Mesodermal cell (in vitro differentiated cells): ENCODE results near the gene CHD6.

ENCODE experiments used
- H3K27ac ChIP-seq: 2 replicates; pipeline ENCODE4 v1.7.0; 2013; ENCODE audit warnings: mild to moderate bottlenecking, low read depth, low read length, moderate library complexity; ENCODE audit not compliant: severe bottlenecking
- H3K36me3 ChIP-seq: 2 replicates; pipeline ENCODE4 v1.7.1; 2013; ENCODE audit warnings: mild to moderate bottlenecking, low read length, moderate library complexity; ENCODE audit not compliant: control insufficient read depth, insufficient read depth
- H3K4me1 ChIP-seq: one replicate; pipeline ENCODE4 v1.7.1; 2013; ENCODE audit warnings: mild to moderate bottlenecking, low read length; ENCODE audit not compliant: insufficient read depth, control insufficient read depth, poor library complexity, severe bottlenecking
- H3K4me3 ChIP-seq: 2 replicates; pipeline ENCODE4 v1.7.0; 2013; ENCODE audit warnings: low read length, control low read depth, mild to moderate bottlenecking; ENCODE audit not compliant: insufficient read depth, poor library complexity, severe bottlenecking; ENCODE audit errors: extremely low read depth
- H3K9me3 ChIP-seq: 2 replicates; pipeline ENCODE4 v1.7.1; 2013; ENCODE audit warnings: mild to moderate bottlenecking, low read length, moderate library complexity; ENCODE audit not compliant: control insufficient read depth
- WGBS, 2 experiments: methylation state at CpG; one replicate each; pipeline ENCODE4 v1.1.5; 2013; ENCODE audit warnings: missing lambda C conversion rate in 2 of 2; ENCODE audit not compliant: insufficient coverage in 2 of 2; 5-methylcytosine and 5-hydroxymethylcytosine counted together

The CHD6 gene

DNA sequence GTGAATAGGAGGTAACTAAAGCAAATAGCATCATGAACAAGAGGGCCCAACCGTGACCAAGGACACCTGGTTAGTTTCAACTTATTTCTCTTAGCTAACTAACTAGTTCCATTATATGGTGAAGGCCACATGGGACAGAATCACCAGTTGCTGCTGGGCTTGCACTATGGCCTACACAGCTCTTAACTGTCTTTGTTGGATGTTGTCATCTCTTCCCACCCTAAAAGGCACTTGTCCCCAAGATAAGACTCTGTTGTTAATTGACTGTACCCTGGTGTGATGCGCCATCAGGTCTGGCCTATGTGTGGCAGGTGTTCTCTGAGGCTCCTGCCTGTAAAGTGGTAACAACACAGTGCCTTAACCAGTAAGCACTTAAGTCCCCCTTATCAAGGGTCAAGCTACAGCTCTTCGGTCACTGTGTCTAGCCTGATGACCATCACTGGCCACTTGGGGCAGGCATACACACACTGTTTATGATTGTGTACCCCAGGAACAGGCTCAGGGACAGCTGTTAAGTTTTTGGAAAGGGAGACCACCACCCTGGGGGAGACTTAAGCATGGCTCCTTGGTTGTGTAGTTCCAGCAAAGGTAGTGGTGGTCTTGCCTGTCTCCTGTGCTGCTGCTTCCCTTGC is 51.2 kb downstream of the CHD6 start:
- H3K4me1 ChIP-seq, result peaks cover 5% of the 10 kb centered on the region
- H3K9me3 ChIP-seq, result no peaks in the 10 kb centered on the region
- H3K4me3 ChIP-seq, result no peak overlapping the region
- no peak overlapping the region for H3K27ac ChIP-seq
- 88% methylated on average over 1 of the region's 3 CpGs; no CpG with 5 or more reads in 1 of the 2 experiments for WGBS, 2 experiments
- H3K36me3 ChIP-seq, result peaks cover 18% of the 10 kb centered on the region

DNA sequence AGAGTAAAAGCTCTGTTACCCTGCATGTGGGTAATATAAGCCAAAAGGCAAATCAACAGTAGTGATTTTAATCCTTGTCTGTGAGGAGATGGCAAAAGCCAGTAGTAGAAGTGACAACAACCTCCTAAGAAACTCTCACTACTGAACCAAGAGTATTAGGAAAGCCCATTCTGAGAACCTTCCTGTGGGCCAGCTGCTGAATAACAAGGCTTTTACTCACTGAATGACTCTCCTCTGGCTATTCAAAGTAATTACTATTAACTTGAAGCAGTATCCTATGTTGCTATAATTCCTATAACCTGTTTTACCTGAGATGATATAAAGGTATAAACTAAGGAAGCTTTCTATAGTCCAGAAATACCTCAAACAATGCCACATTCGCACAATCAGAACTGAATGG is 55.1 kb downstream of the CHD6 start:
- no peaks in the 10 kb centered on the region for H3K4me1 ChIP-seq
- no peak overlapping the region for H3K4me3 ChIP-seq
- H3K9me3 ChIP-seq, result no peaks in the 10 kb centered on the region
- H3K36me3 ChIP-seq, result peaks cover 19% of the 10 kb centered on the region
- no peak overlapping the region for H3K27ac ChIP-seq
- WGBS, 2 experiments, result 100% methylated on average over 1 of the region's 1 CpG; no CpG with 5 or more reads in 1 of the 2 experiments

DNA sequence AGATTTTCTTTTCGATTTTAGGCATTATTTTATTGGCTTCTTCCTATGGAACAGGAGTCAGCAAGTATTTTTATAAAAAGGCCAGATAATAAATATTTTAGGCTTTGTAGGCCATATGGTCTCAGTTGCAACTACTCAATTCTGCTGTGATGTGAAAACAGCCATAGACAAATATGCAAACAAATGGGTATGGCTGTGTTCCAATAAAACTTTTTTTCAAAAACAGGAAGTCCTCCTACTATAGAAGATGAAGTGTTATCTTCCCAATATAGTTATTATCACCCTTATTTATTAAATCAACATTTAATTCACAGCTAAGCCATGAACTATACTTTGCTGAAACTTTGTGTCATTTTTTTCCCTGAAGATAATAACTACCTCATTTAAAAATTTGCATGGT is 57.2 kb downstream of the CHD6 start:
- H3K4me3 ChIP-seq, result no peak overlapping the region
- no peaks in the 10 kb centered on the region for H3K4me1 ChIP-seq
- no CpG with 5 or more reads among the region's 1 CpG for WGBS, 2 experiments
- no peak overlapping the region for H3K27ac ChIP-seq
- H3K36me3 ChIP-seq, result peaks cover 25% of the 10 kb centered on the region
- peaks cover 9% of the 10 kb centered on the region for H3K9me3 ChIP-seq

DNA sequence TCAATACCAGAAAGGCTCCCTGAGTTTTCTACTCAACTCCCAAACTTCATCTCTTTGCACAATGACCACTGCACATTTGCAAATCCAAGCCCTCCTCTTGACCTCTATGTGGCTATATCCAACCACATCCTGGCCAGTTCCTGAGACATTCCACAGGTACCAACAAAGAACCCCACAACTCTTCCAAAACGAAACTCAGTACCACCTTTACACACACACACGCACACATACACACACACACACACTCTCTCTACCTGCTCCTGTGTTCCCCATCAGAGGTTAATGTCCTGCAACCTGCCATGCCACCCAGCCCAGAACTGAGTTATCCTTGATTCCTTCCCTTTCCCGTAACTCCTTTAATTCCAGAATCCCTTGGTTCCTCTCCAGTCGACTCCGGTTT is 58.5 kb downstream of the CHD6 start:
- 81 to 95% methylated on average over 5 of the region's 5 CpGs for WGBS, 2 experiments
- H3K4me1 ChIP-seq, result no peaks in the 10 kb centered on the region
- H3K36me3 ChIP-seq, result peaks cover 25% of the 10 kb centered on the region
- no peak overlapping the region for H3K27ac ChIP-seq
- peaks cover 9% of the 10 kb centered on the region for H3K9me3 ChIP-seq
- no peak overlapping the region for H3K4me3 ChIP-seq

DNA sequence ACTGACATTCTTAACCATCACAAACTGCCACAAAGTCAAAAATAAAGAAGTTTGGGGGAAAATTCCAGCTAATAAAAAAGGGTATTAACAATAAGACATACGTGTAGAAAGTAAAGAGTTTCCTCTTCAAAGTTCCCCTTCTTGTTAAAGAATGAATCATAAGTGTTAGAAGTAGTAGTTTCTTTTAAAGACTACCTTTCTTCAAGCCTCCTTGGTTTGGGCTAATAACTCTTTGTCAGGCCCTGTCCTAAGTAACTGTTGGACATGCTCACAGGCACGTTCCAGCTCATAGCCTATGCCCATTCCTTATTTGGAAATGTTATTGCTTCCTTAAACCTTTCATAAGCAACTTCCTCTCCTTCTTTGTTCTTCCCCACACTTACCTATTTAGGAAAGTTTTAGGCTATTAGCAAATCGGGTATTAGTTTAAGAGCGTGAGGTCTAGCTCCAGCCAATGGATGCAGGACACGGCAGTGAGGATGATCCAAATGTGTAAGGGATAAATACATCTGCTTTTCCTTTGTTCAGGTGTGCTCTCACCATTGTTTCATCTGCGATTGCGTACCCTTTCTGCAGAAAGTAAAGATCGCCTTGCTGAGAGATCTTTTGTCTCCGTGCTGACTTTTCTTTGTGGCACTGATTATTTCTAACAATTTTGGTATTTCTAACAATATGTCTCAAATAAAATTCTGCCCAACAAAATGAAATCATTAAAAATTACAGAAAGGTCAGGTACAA is 64.9 kb downstream of the CHD6 start:
- Histone ChIP-seq H3K4me3 (no peak overlapping the region), H3K9me3 (peaks cover 15% of the 10 kb centered on the region), H3K36me3 (peaks cover 41% of the 10 kb centered on the region), H3K27ac (no peak overlapping the region), H3K4me1 (no peaks in the 10 kb centered on the region)
- WGBS, 2 experiments, result 95 to 96% methylated on average over 6 to 7 of the region's 9 CpGs

DNA sequence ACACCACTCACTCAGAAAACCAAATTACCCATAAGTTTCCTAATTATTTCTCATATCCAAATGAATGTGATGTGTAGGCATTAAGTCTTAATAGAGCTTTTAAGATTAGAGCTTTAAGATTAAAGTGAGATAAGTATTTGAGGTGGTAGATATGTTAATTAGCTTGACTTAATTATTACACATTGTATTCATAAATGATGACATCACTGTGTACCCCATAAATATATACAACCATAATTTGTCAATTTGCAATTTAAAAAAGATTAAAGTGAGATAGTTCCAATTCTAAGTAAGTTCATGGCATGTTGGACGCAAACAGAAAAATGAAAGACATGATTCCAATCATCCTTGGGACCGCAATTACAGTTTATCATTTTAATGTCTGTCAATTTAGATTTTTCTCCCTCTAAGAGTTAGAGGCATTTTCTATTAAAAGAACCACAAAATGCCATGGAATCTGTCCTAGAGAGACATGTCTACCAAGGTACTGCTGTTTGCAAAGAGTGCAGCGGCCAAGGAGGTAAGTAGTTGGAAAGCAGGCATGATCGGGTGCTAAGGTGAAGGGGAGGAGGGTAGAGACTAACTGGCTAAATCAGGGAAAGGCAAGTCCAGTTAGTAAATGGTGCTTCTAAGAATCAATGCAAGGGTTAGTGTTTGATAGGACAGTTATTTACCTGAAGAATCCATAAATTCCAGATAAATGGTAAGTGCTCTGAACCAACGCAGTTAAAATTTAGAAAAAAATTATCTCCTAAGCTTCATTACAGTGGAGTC is 65.7 kb downstream of the CHD6 start:
- Histone ChIP-seq H3K4me3 (no peak overlapping the region), H3K4me1 (no peaks in the 10 kb centered on the region), H3K27ac (no peak overlapping the region), H3K36me3 (peaks cover 36% of the 10 kb centered on the region), H3K9me3 (peaks cover 11% of the 10 kb centered on the region)
- WGBS, 2 experiments, result 100% methylated on average over 2 of the region's 5 CpGs

DNA sequence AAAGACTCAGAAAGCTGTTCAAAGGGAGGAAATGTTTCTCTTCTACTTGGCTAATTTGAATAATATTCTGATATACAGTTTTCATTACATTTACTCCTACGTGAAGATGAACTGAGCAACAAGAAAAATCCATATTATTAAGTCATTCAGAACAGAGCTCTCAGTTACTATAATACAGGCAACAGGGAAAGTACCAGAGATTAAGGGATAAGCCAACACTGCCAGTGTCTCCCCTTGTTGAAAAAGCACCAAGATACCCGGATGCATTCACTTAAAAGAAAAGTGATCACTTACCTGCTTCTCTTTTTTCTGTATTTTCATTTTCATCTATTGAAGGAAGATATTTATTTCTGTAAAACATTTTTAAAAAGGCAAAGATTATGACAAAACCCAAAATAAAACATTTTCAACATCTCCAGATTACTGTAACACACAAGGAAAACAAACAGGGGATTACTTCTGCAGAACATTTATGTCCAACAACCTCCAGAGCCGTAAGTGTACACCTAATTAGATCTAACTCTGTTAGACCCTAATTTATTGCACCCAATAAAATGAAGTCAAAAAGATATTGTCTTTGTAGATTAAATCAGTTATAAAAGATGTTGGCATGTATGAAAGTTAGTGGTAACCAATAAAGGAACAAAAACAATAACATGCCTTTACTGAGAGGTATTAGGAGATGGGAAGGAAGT is 67.0 kb downstream of the CHD6 start:
- H3K4me1 ChIP-seq, result no peaks in the 10 kb centered on the region
- no peak overlapping the region for H3K27ac ChIP-seq
- peaks cover 7% of the 10 kb centered on the region for H3K9me3 ChIP-seq
- WGBS, 2 experiments, result no CpG with 5 or more reads among the region's 3 CpGs
- no peak overlapping the region for H3K4me3 ChIP-seq
- H3K36me3 ChIP-seq, result peaks cover 30% of the 10 kb centered on the region

DNA sequence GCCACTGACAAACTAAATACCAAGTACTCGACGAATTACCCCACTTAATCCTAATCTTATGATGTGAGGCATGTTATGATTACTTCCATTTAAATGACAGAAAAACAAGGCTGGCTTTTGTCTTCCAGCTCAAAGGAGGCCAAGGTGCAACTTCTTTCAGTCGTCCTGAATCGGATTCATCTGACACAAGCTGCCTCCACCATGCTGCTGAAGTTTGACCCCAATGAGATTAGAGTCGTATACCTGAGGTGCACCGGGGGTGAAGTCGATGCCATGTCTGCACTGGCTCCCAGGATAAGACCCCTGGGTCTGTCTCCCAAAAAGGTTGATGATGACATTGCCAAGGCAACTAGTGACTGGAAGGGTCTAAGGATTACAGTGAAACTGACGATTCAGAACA is 71.0 kb downstream of the CHD6 start:
- peaks cover 20% of the 10 kb centered on the region for H3K36me3 ChIP-seq
- no peaks in the 10 kb centered on the region for H3K9me3 ChIP-seq
- H3K4me1 ChIP-seq, result no peaks in the 10 kb centered on the region
- WGBS, 2 experiments, result 94 to 95% methylated on average over 6 of the region's 8 CpGs
- H3K4me3 ChIP-seq, result no peak overlapping the region
- H3K27ac ChIP-seq, result no peak overlapping the region

DNA sequence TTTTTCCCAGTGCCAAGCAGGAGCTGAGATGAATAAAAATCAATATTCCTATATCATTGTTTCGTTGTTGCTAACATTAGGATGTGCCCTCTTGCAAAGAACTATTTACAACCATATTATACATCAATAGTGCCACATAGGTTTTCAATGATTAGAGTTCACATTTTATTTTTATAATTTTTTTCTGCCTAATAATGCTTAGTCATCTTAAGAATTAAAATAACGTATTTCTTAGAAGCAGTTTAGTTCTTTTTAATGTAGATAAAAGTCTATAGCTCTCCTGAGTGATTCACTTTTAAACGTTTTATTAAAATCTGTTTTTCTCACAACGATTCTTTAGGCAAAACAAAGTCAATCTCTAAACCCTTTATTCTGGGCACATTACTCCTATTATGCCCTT is 71.6 kb downstream of the CHD6 start:
- Histone ChIP-seq H3K4me3 (no peak overlapping the region), H3K27ac (no peak overlapping the region), H3K4me1 (no peaks in the 10 kb centered on the region), H3K36me3 (peaks cover 20% of the 10 kb centered on the region), H3K9me3 (no peaks in the 10 kb centered on the region)
- WGBS, 2 experiments, result 100% methylated on average over 2 of the region's 4 CpGs; no CpG with 5 or more reads in 1 of the 2 experiments

DNA sequence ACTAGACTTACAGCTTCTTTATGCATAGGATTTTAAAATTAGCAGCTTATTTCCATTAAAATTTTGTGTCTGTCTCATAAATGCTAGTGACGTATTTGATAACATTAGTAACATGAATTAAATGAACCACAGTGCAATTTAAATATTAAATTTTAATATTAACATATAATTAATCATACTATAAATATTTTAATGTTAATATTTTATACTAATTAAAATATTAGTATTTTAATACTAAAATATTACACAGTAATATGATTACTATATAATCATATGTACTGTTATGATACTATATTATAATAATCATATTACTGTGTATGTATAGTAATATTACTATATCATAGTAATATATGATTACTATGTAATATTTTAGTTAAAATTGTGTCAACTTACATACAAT is 73.7 kb downstream of the CHD6 start:
- Histone ChIP-seq H3K4me3 (no peak overlapping the region), H3K27ac (no peak overlapping the region), H3K9me3 (no peaks in the 10 kb centered on the region), H3K4me1 (no peaks in the 10 kb centered on the region), H3K36me3 (peaks cover 7% of the 10 kb centered on the region)
- WGBS, 2 experiments, result no CpG with 5 or more reads among the region's 1 CpG
